DMS 273 treated with DMSO at 0.1 percent for 48 hours (cell line): ENCODE results near the gene ISOC1.

ENCODE experiments used
- DNase-seq: peaks from one replicate; lab custom pipeline; 2025; lab: John Stamatoyannopoulos, UW

The ISOC1 gene

DNA sequence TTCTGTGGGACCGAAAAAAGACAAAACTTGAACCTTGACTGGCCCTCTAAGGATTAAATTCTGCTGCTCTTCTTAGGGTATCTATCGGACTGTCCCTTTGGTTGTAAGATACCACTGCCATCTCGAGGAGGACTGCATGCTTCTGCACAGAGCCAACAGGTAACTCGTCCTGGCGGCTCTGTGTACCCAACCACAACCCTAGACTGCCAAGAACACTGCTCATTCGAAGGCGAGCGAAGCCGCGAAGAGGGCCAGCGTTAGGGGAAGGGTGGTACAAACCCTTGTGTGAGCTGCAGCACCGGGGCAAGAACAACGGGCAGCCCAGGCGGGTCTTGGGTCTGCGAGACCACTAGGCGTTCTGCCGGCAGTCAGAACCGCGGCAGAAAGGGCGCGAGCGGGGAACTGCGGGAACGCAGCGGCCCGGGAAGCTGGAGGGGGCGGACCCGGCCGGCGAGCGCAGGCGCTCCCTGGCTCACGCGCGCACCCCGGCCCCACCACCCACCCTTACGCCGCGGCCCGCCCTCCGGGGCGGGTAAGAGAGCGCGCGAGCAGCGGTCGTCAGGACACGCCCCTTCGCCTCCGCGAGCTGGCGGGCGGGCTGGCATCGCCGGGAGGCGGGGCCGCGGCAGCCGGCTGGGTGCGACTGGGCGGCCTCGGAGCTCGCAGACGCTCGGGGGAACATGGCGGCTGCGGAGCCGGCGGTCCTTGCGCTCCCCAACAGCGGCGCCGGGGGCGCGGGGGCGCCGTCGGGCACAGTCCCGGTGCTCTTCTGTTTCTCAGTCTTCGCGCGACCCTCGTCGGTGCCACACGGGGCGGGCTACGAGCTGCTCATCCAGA, at the start of gene ISOC1:
Gene ISOC1 (plus strand): TSS at position 663 of the 837 bp plus-strand sequence. CDS start 18 bp downstream, at position 681.
- DNase-seq, result peak; percentile 76

GRCh38 chr5:129046151-129046550, 48.4 kb upstream of the ISOC1 start:
- no peak for DNase-seq

- DNase-seq, result no peak
Measured at GRCh38 chr5:129048509-129048908, 46.0 kb upstream of the ISOC1 start.

- no peak for DNase-seq
Measured at GRCh38 chr5:129049126-129049799, 45.3 kb upstream of the ISOC1 start.

DNA sequence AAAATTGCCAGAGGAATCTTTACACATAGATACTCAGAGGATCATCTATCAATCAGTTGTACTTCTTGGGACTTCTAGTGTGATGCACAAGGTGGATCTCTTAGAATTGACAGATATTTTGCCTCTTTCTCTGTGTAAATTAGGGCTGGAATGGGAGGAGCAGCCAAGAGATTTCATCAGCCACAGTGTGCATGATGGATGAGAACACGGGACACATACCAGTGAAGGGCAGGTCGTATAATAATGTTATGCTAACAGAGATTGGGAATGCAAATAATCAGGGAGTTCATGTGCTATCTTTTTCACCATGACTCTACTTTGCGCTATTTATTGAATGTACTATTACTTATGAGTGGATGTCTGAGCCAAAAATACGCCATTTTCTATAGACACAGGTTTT, 43.3 kb upstream of the ISOC1 start:
- no peak for DNase-seq

- DNase-seq, result no peak
Measured at GRCh38 chr5:129053438-129053837, 41.1 kb upstream of the ISOC1 start.

DNA sequence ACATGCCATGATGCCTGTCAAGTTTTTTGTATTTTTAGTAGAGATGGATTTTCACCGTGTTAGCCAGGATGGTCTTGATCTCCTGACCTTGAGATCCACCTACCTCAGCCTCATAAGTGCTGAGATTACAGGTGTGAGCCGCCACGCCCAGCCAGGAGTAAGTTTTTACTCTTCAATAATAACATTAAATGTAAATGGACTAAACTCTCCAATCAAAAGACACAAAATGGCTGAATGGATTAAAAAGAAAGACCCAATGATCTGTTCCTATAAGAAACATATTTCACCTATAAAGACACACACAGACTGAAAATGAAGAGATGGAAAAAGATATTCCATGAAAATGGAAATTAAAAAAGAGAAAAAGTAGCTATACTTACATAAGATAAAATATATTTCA, 37.2 kb upstream of the ISOC1 start:
- DNase-seq, result no peak

DNA sequence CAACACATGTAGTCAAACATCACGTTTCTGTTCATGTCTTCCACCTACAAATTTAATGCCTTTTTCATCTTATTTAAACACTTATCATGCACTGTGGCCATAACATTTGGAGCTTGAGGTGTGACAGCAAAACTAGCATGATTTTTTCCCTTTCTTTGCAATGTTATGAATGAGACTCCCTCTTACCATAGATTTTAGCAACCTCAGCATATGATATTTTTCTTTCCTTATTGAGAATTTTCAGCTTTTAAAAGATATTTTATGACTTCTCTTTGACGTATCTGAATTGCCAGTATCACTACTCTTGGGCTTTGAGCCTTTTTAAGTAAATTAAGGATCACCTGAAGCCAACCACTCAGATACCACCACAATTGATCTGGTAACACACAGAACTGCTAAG, 32.7 kb upstream of the ISOC1 start:
- no peak for DNase-seq

DNA sequence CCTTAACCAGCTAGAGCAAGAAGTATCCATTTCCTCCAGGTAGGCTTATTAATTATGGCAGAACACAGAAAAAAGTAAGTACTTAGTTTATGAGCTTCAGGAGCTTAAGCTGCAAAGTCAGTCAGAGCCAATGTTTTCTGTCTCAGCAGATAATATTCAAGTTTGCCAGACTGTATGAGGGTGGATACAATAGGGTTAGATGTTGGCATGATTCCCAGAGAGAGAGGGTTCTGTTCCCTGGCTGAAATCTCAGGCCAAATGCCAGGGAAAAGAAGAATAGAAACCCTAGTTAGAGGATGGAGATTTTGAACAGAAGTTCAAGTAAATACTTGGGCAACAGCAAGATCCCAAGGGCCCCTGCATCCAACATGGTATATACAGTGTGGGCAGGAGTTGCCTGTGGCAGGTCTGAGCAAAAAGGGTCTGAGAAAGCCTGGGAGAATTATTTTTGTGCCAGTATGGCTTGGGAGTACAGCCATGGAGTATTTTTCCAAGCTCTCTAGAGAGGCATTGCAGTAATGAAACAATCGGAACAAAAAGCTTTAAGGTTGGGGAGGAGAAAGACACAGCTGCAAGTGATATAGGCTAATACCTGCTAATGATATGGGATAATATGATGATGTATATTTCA, 31.0 kb upstream of the ISOC1 start:
- peak; percentile 75 for DNase-seq

DNA sequence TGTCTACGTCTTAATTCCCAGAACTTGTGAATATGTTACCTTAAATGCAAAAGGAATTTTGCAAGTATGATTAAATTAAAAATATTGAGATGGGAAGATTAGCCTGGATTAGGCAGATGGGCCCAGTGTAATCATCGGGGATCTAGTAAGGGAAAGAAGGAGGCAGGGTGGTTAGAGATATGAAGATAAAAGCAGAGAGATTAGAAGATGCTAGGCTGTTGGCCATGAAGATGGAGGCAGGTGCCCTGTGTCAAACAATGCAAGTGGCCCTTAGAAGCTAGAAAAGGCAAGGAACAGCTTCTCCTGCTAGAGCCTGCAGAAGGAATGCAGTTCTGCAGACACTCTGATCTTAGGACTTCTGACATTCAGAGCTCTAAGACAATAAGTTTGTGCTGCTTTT, 28.8 kb upstream of the ISOC1 start:
- no peak for DNase-seq

DNA sequence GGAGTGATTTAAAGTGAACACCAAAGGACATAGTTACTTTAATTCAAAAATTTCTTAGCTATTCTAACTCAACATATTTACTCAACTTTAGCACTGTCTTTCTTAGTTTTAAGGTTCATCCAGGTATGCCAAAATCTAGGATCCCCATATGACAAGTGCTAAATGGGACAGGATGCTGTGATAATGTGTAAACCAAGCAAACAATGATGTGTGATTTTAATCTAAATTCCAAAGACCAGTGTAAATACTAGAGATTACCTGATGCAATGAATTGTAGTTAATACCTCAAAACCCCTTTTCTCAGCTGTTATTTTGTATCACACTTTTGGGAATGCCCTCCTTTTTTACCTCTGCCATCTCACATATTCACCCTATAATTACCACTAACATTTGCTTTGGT, 26.8 kb upstream of the ISOC1 start:
- no peak for DNase-seq

GRCh38 chr5:129069292-129069691, 25.3 kb upstream of the ISOC1 start:
- no peak for DNase-seq

GRCh38 chr5:129073111-129073510, 21.4 kb upstream of the ISOC1 start:
- no peak for DNase-seq

- DNase-seq, result peak; percentile 46
Measured at GRCh38 chr5:129074903-129075302, 19.6 kb upstream of the ISOC1 start.

DNA sequence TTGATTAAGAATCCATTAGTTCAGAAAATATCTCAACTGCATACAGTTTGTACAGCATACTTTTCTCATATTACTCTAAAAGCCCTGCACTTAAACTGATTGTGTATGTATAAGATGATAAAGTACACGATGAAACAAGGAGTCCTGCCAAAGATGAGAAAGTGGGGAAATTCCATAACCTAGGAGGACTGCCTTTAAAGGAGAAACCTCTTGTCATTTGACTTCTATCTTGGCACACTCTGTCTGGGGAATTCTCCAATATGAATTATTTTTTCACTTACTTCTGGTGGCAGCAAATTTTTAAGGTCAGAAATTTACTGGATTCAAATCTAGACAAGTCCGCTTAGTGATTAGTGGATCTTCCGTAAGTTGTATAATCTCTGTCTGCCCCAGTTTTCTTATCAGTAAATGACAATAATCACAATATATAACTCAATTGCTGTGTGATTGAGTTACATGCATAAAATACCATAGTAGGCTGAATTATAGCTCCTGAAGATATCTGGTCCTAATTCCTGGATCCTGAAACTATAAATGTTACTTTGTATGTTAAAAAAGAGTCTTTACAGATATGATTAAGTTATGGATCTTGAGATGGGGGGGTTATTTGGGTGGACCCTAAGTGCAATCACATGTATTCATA, 17.0 kb upstream of the ISOC1 start:
- DNase-seq, result no peak

- no peak for DNase-seq
Measured at GRCh38 chr5:129078247-129078646, 16.3 kb upstream of the ISOC1 start.

DNA sequence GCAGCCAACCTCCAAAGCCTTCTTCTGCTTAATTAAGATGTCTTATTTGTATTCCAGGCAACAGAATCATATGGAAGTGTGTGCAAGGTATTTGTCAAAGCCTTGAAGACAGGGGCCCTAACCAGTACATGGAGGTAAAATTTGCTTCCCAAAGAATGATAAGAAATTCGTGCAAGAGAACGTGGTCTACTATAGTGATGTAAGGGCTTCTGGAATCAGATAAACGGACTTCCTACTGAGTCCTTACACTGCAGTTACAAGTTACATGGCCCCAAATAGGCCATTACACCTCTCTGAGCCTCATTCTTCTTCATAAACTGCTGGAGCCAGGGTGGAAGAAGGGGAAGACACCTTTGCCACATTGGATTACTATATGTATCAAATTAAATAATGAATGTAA, 15.9 kb upstream of the ISOC1 start:
- no peak for DNase-seq

DNA sequence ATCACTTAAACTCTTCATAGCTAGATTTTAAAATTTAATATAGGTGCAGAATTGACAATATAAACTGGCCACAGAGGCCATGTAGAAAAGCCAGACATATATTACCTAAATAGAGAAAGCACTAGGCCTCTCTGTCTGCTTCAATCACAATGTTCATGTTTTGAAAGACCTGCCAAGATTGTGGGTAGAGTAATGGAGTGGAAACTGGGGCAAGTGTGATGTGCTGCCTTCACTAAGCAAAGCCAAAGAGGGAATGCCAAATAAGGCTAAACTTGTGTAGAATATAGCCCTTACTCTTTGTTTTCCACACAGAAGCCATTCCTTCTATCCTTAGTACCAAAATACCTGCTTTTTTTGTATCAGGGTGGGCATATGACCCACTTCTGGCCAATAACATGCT, 15.1 kb upstream of the ISOC1 start:
- no peak for DNase-seq

DNA sequence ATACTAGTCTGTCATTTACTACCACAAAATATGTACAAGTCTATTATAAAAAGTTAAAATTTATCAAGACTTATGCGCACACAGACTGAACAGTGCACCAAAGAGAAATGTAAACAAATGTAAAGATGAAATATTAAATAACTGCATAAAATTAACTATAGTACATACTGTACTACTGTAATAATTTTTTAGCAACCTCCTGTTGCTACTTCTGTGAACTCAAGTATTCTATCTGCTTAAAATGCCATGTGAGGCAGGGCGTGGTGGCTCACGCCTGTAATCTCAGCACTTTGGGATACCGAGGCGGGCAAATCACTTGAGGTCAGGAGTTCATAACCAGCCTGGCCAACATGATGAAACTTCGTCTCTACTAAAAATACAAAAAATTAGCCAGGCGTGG, 13.8 kb upstream of the ISOC1 start:
- no peak for DNase-seq

DNA sequence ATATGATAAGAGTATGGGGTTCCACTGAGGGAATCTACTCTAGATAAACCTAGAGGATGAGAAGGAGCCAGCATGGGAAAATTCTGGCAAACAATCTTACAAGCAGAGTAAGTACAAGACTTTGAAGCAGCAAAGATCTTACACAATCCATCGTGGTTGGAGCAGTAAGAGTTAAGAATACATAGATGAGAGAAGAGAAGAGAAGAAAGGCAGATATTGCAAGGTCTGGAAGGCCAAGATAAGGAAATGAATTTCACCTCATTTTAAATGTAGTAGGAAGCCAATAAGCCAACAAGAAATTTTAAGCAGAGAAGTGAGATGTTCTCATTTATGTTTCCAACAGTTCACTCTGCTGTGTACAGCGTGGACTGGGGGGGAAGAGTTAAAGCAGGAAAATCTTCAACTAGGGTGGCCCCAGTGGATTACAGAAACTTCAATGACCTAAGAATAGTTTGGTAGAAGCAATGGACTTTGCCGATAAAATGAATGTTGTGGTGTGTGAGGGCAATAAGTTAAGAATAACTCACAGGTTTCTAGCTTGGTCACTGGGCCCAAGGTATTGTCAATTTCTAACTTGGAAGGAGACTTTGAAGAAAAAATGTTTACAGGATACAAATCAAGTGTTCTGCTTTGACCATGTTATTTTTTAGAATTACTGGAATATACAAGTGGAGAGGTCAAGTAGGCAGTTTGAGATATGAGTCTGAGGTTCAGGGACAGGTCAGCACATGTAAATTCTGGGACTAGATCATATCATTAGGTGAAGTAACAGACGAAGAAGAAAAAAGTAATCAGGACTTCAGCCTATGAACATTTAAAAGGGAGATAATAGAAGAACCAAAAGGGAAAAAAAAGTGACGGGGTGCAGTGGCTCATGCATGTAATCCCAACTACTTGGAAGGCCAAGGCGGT, 12.1 kb upstream of the ISOC1 start:
- DNase-seq, result no peak
